Caco-2 (cell line): Measurements from ENCODE around the gene NEURL1B. TPM values are rescaled to one million over a fixed set of nuclear protein-coding genes. Genes with fewer than 3 reads are reported as not detected.

ENCODE experiments used
- BruUV-seq: library from RNA; stranded (reverse); fragments of 400-500 nt; replicated peaks from 2 replicates; lab custom pipeline; 2021; lab: Mats Ljungman, UMichigan
- CTCF ChIA-PET: fragments of 300-600 bp; sonication (Branson Sonifier 250); formaldehyde crosslinking; loops from one replicate; lab custom pipeline; 2022; ENCODE audit warnings: antibody characterized with exemption; lab: Charles Lee
- POLR2A ChIA-PET: fragments of 300-600 bp; sonication (Branson Sonifier 250); formaldehyde crosslinking; loops from one replicate; lab custom pipeline; 2022; ENCODE audit warnings: antibody characterized with exemption; lab: Charles Lee
- DNase-seq, 2 experiments: peaks; one replicate each; pipeline versions ENCODE4 v3.0.0 to v3.0.0-alpha.2; 2020 to 2022
- H3K27me3 ChIP-seq: replicated peaks from 2 replicates; pipeline ENCODE4 v1.6.0; 2011; ENCODE audit warnings: low read length; ENCODE audit not compliant: control insufficient read depth, insufficient read depth
- H3K36me3 ChIP-seq: 2 replicates; pipeline ENCODE4 v1.5.1; 2011; ENCODE audit warnings: low read length; ENCODE audit not compliant: control insufficient read depth, insufficient read depth
- H3K4me1 ChIP-seq: fragments of 250-450 bp; sonication (Bioruptor Pico); 2 replicates; pipeline ENCODE4 v1.5.1; 2020; ENCODE audit warnings: mild to moderate bottlenecking
- H3K4me3 ChIP-seq: 2 replicates; pipeline ENCODE4 v1.5.1; 2011; ENCODE audit warnings: low read depth, mild to moderate bottlenecking, control low read depth, low read length
- H3K9me3 ChIP-seq: fragments of 250-450 bp; sonication (Bioruptor Pico); 2 replicates; pipeline ENCODE4 v1.5.1; 2020; ENCODE audit warnings: mild to moderate bottlenecking, moderate library complexity
- H3K27ac Mint-ChIP-seq: one replicate; pipeline ENCODE4 v1.8.0; 2022; ENCODE audit warnings: mixed read lengths; ENCODE audit not compliant: unreplicated experiment
- H3K27me3 Mint-ChIP-seq: one replicate; pipeline ENCODE4 v1.8.0; 2022; ENCODE audit warnings: mixed read lengths; ENCODE audit not compliant: insufficient read depth, unreplicated experiment
- H3K36me3 Mint-ChIP-seq: one replicate; pipeline ENCODE4 v1.8.0; 2022; ENCODE audit warnings: mild to moderate bottlenecking, mixed read lengths; ENCODE audit not compliant: insufficient read depth, unreplicated experiment
- H3K4me1 Mint-ChIP-seq: one replicate; pipeline ENCODE4 v1.8.0; 2022; ENCODE audit warnings: low read depth, mixed read lengths; ENCODE audit not compliant: unreplicated experiment
- H3K4me3 Mint-ChIP-seq: one replicate; pipeline ENCODE4 v1.8.0; 2022; ENCODE audit warnings: mild to moderate bottlenecking, moderate library complexity, mixed read lengths; ENCODE audit not compliant: unreplicated experiment
- H3K9me3 Mint-ChIP-seq: one replicate; pipeline ENCODE4 v1.8.0; 2022; ENCODE audit warnings: mixed read lengths; ENCODE audit not compliant: unreplicated experiment
- CTCF ChIP-seq, 2 experiments: fragments of 200-600 bp in 1 of 2; IDR thresholded peaks; 1 replicate in 1 of 2; 2 replicates in 1 of 2; pipeline versions ENCODE4 v1.5.1 to v1.8.0; 2011 to 2022; ENCODE audit warnings: antibody characterized with exemption in 1 of 2, control low read depth in 1 of 2, inconsistent platforms in 1 of 2, low read depth in 1 of 2, low read length in 1 of 2, mild to moderate bottlenecking in 1 of 2, moderate library complexity in 1 of 2; ENCODE audit not compliant: insufficient read depth in 1 of 2, severe bottlenecking in 1 of 2, unreplicated experiment in 1 of 2
- intact Hi-C: fragments of 100-400 bp; cut with micrococcal nuclease; formaldehyde crosslinking; loops from one replicate; pipeline ENCODE4 v1.10.0; 2022; ENCODE audit not compliant: unreplicated experiment
- total RNA-seq: library from RNA; stranded (reverse); gene quantifications from 2 replicates; pipeline ENCODE4 v1.2.3, GENCODE V29; 2022

The NEURL1B gene
- total RNA-seq, 1 experiment from 2014 or later, result 7.6 TPM

GRCh38 chr5:172724242-172725183, 83.5 kb downstream of the NEURL1B start:
- Histone ChIP-seq H3K9me3 (no peaks in the 10 kb centered on the region), H3K4me1 (peaks cover 12% of the 10 kb centered on the region), H3K36me3 (no peaks in the 10 kb centered on the region), H3K4me3 (no peak overlapping the region), H3K27me3 (no peaks in the 10 kb centered on the region)
- peaks cover 14% of the 10 kb centered on the region for H3K4me1 Mint-ChIP-seq
- no peak overlapping the region for H3K27ac Mint-ChIP-seq
- no peaks in the 10 kb centered on the region for H3K27me3 Mint-ChIP-seq
- intact Hi-C loops, result no loop called here
- TF ChIP-seq CTCF (IDR thresholded peaks at IDR 0.05; ENCODE audit: insufficient read depth in 1 of 2, low read depth in 1 of 2, low read length in 1 of 2, severe bottlenecking in 1 of 2, unreplicated experiment in 1 of 2), result no peak
- DNase-seq, result no peak
- BruUV-seq, result no TSS peak
- no peaks in the 10 kb centered on the region for H3K36me3 Mint-ChIP-seq
- H3K9me3 Mint-ChIP-seq, result no peaks in the 10 kb centered on the region
- CTCF ChIA-PET, result interaction anchor here (1.0 to 1.2 kb wide), 3 partner anchors 10 to 134 kb away, joined by 3 to 7 read pairs (median 3); no protein-coding TSS in a partner anchor
- no peak overlapping the region for H3K4me3 Mint-ChIP-seq
- POLR2A ChIA-PET, result no interaction called here

GRCh38 chr5:172725273-172725672, 84.2 kb downstream of the NEURL1B start:
- no peak overlapping the region for H3K27ac Mint-ChIP-seq
- H3K4me3 Mint-ChIP-seq, result no peak overlapping the region
- no TSS peak for BruUV-seq
- no peak for TF ChIP-seq CTCF (IDR thresholded peaks at IDR 0.05; ENCODE audit: insufficient read depth in 1 of 2, low read depth in 1 of 2, low read length in 1 of 2, severe bottlenecking in 1 of 2, unreplicated experiment in 1 of 2)
- intact Hi-C loops, result no loop called here
- H3K4me1 Mint-ChIP-seq, result peaks cover 14% of the 10 kb centered on the region
- H3K27me3 Mint-ChIP-seq, result no peaks in the 10 kb centered on the region
- H3K4me1 ChIP-seq, result peaks cover 12% of the 10 kb centered on the region
- CTCF ChIA-PET, result interaction anchor here (1.0 to 1.2 kb wide), 2 partner anchors 10 to 134 kb away, joined by 3 to 7 read pairs; no protein-coding TSS in a partner anchor
- no peaks in the 10 kb centered on the region for H3K9me3 ChIP-seq
- no peaks in the 10 kb centered on the region for H3K27me3 ChIP-seq
- POLR2A ChIA-PET, result no interaction called here
- no peak overlapping the region for H3K4me3 ChIP-seq
- H3K9me3 Mint-ChIP-seq, result no peaks in the 10 kb centered on the region
- H3K36me3 Mint-ChIP-seq, result no peaks in the 10 kb centered on the region
- H3K36me3 ChIP-seq, result no peaks in the 10 kb centered on the region
- DNase-seq, result no peak

GRCh38 chr5:172725785-172726184, 84.7 kb downstream of the NEURL1B start:
- no peaks in the 10 kb centered on the region for H3K36me3 ChIP-seq
- Mint-ChIP-seq H3K36me3 (no peaks in the 10 kb centered on the region), H3K27me3 (no peaks in the 10 kb centered on the region), H3K9me3 (no peaks in the 10 kb centered on the region), H3K4me3 (no peak overlapping the region), H3K4me1 (peaks cover 14% of the 10 kb centered on the region), H3K27ac (no peak overlapping the region)
- no peak overlapping the region for H3K4me3 ChIP-seq
- H3K27me3 ChIP-seq, result no peaks in the 10 kb centered on the region
- TF ChIP-seq CTCF (IDR thresholded peaks at IDR 0.05; ENCODE audit: insufficient read depth in 1 of 2, low read depth in 1 of 2, low read length in 1 of 2, severe bottlenecking in 1 of 2, unreplicated experiment in 1 of 2), result no peak
- H3K9me3 ChIP-seq, result no peaks in the 10 kb centered on the region
- BruUV-seq, result no TSS peak
- ChIA-PET CTCF (no interaction called here), POLR2A (no interaction called here)
- DNase-seq, result no peak
- H3K4me1 ChIP-seq, result peaks cover 12% of the 10 kb centered on the region
- intact Hi-C loops, result no loop called here
